ENCODE data around the gene PPOX. TPM values are rescaled to one million over a fixed set of nuclear protein-coding genes. Genes with fewer than 3 reads are reported as not detected.

The PPOX gene
- total RNA-seq, 1 donor from 2014 or later, result 20.0 TPM

DNA sequence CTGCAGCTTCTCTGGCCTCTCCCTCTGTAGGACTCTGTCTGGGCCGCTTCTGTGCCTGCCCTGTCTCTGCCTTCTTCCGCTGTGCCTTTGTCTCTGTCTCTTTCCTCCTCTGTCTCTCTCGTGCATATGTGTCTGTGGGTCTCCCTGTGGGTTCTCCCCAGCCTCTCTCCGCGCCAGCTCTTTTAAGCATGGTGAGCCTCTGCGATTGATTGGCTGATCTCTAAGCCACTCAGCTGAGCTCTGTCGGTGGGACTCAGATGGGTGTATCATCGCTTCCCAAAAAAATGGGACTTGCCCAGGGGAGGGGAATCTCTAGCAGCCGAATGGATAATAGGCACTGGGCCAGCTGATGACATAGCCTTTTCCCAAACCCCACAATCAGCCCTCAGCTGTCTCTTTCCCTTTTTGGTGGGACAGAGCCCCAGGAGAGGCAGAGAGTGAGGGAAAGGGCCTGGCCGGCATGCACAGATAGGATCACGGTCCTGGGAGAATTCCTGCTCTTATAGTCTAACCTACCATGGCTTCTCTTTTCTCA is 32.7 kb downstream of the PPOX start, which contains the start of gene ADAMTS4:
Gene ADAMTS4, minus strand, starts transcription at position 158 of the 535 bp plus-strand sequence. CDS start 427 bp downstream, outside the sequence.
- H3K4me2 ChIP-seq (ENCODE audit: low read length), result peak within 1 kb of the TSS; percentile 60
- no peak within 1 kb of the TSS for H3K27ac ChIP-seq (ENCODE audit: low read depth, low read length)
- DNase-seq (ENCODE audit: low read depth) (peak; percentile 25), FAIRE-seq (no peak)
- no peaks in the 10 kb centered on the region for H3K27me3 ChIP-seq (ENCODE audit: insufficient read depth, low read length)
- H3K9me3 ChIP-seq (ENCODE audit: insufficient read depth, low read depth, low read length), result no peaks in the 10 kb centered on the region
- H3K27ac Mint-ChIP-seq (ENCODE audit: unreplicated experiment), result no peak within 1 kb of the TSS
- H2AFZ ChIP-seq (ENCODE audit: low read depth, low read length), result peak within 1 kb of the TSS; percentile 80
- H3K27me3 Mint-ChIP-seq (ENCODE audit: low read depth, unreplicated experiment), result no peaks in the 10 kb centered on the region
- peaks cover 19% of the 10 kb centered on the region for H3K79me2 ChIP-seq (ENCODE audit: insufficient read depth, low read length)
- H3K4me3 Mint-ChIP-seq (ENCODE audit: unreplicated experiment), result peak within 1 kb of the TSS; percentile 64
- no peak within 1 kb of the TSS for H3K4me3 ChIP-seq (ENCODE audit: insufficient read depth, low read depth, low read length)
- H3K4me1 Mint-ChIP-seq (ENCODE audit: low read depth, unreplicated experiment), result peaks cover 29% of the 10 kb centered on the region
- H3K9me3 Mint-ChIP-seq (ENCODE audit: unreplicated experiment), result no peaks in the 10 kb centered on the region
- peak within 1 kb of the TSS; percentile 64 for H3K9ac ChIP-seq (ENCODE audit: low read length)
- no peaks in the 10 kb centered on the region for H4K20me1 ChIP-seq (ENCODE audit: insufficient read depth, low read length)
- H3K36me3 ChIP-seq (ENCODE audit: insufficient read depth, low read length), result peaks cover 4% of the 10 kb centered on the region
- H3K36me3 Mint-ChIP-seq (ENCODE audit: low read depth, unreplicated experiment), result no peaks in the 10 kb centered on the region
- TF ChIP-seq, protein P1, sequence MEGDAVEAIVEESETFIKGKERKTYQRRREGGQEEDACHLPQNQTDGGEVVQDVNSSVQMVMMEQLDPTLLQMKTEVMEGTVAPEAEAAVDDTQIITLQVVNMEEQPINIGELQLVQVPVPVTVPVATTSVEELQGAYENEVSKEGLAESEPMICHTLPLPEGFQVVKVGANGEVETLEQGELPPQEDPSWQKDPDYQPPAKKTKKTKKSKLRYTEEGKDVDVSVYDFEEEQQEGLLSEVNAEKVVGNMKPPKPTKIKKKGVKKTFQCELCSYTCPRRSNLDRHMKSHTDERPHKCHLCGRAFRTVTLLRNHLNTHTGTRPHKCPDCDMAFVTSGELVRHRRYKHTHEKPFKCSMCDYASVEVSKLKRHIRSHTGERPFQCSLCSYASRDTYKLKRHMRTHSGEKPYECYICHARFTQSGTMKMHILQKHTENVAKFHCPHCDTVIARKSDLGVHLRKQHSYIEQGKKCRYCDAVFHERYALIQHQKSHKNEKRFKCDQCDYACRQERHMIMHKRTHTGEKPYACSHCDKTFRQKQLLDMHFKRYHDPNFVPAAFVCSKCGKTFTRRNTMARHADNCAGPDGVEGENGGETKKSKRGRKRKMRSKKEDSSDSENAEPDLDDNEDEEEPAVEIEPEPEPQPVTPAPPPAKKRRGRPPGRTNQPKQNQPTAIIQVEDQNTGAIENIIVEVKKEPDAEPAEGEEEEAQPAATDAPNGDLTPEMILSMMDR (IDR thresholded peaks at IDR 0.05; ENCODE audit: insufficient read depth, low read depth, low read length), result no peak
- TF ChIP-seq EZH2 (IDR thresholded peaks at IDR 0.05; ENCODE audit: insufficient read depth, low read length), result no peak
- peaks cover 36% of the 10 kb centered on the region for H3K4me1 ChIP-seq (ENCODE audit: insufficient read depth, low read length)

DNA sequence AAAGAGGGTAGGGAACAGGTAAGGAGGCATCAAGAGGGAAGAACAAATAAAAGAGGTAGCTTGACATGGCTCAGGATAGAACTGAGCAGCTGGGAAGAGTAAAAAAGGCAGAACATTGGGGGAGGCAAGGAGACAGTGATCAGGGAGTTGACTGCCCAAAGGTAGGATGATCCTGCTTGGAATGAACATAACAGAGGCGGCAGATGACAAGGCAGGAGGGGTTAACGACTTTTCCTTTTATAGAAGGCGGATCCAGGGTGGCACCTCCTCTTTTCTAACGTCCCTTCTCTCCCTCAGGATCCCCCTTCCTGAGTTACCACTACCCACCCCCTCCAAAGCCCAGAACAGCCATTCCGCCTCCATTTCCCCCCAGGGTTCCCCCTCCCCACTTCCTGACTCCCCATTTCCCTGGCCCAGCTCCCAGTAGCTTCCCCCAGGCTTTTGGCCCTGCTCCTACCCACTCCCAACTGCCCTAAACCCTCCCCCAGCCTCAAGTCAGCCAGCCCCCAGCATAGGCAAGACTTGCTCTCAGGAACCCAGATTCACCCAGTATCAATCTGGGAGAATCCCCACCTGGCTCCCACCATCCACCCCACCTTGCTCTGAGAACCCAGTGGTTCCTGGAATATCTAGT is 33.4 kb downstream of the PPOX start:
- H3K79me2 ChIP-seq (ENCODE audit: insufficient read depth, low read length), result peaks cover 25% of the 10 kb centered on the region
- H3K4me3 Mint-ChIP-seq (ENCODE audit: unreplicated experiment), result no peak overlapping the region
- no peak overlapping the region for H3K9ac ChIP-seq (ENCODE audit: low read length)
- H3K4me1 ChIP-seq (ENCODE audit: insufficient read depth, low read length), result peaks cover 36% of the 10 kb centered on the region
- no peaks in the 10 kb centered on the region for H3K9me3 ChIP-seq (ENCODE audit: insufficient read depth, low read depth, low read length)
- H2AFZ ChIP-seq (ENCODE audit: low read depth, low read length), result peak overlapping the region; percentile 63
- no peaks in the 10 kb centered on the region for H4K20me1 ChIP-seq (ENCODE audit: insufficient read depth, low read length)
- no peak overlapping the region for H3K27ac Mint-ChIP-seq (ENCODE audit: unreplicated experiment)
- TF ChIP-seq, protein P1 (IDR thresholded peaks at IDR 0.05; ENCODE audit: insufficient read depth, low read depth, low read length), result no peak
- TF ChIP-seq EZH2 (IDR thresholded peaks at IDR 0.05; ENCODE audit: insufficient read depth, low read length), result no peak
- H3K4me3 ChIP-seq (ENCODE audit: insufficient read depth, low read depth, low read length), result no peak overlapping the region
- no peaks in the 10 kb centered on the region for H3K27me3 Mint-ChIP-seq (ENCODE audit: low read depth, unreplicated experiment)
- H3K27me3 ChIP-seq (ENCODE audit: insufficient read depth, low read length), result no peaks in the 10 kb centered on the region
- peaks cover 11% of the 10 kb centered on the region for H3K36me3 ChIP-seq (ENCODE audit: insufficient read depth, low read length)
- peaks cover 29% of the 10 kb centered on the region for H3K4me1 Mint-ChIP-seq (ENCODE audit: low read depth, unreplicated experiment)
- no peak overlapping the region for H3K27ac ChIP-seq (ENCODE audit: low read depth, low read length)
- H3K36me3 Mint-ChIP-seq (ENCODE audit: low read depth, unreplicated experiment), result no peaks in the 10 kb centered on the region
- FAIRE-seq (no peak), DNase-seq (ENCODE audit: low read depth) (no peak)
- H3K9me3 Mint-ChIP-seq (ENCODE audit: unreplicated experiment), result no peaks in the 10 kb centered on the region
- no peak overlapping the region for H3K4me2 ChIP-seq (ENCODE audit: low read length)

Data from astrocyte (in vitro differentiated cells and primary cell).